GDM1 (cell line): Measurements from ENCODE around the gene BBS1.
"Not testable (repeated sequence)": the region's sequence is repeated elsewhere in the genome, so short reads cannot be mapped to it uniquely, and the experiment has no call there.

Source experiments
- DNase-seq: peaks from one replicate; lab custom pipeline; 2025; lab: John Stamatoyannopoulos, UW

The BBS1 gene

DNA sequence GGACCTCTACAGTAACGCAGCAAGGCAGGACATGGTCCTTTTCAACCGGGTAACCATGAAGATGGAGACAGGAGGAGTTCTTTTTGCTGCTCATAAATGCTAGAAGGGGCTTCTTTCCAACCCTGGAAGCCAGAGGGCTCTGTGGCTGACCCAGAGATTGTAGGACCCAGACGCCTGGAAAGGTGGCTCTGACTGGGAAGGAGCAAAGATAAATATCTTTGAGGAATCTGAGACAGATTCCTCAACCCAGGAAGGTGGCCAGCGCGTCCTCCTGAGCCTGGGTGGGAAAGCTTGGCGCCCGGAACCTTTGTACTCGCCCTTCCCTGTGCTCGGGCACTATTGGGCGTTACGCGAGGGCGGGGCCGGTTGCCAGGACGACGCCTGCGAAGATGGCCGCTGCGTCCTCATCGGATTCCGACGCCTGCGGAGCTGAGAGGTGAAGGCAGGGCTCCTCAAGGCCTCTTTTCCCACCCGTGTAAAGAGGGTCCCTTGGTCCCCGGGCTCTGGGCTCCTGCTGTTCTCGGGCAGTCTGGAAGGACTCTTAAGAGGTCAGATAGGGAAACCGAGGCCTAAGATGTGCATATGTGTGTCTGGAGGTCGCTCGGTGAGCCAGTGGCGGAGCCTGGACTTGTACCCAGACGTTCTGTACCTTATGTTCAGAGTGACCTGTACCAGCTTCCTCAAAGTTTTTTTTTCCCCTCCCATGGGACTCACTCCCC lies at the start of gene BBS1:
Gene BBS1 (plus strand): TSS at position 365 of the 719 bp plus-strand sequence. CDS start 25 bp downstream, at position 390.
- peak; percentile 64 for DNase-seq

DNA sequence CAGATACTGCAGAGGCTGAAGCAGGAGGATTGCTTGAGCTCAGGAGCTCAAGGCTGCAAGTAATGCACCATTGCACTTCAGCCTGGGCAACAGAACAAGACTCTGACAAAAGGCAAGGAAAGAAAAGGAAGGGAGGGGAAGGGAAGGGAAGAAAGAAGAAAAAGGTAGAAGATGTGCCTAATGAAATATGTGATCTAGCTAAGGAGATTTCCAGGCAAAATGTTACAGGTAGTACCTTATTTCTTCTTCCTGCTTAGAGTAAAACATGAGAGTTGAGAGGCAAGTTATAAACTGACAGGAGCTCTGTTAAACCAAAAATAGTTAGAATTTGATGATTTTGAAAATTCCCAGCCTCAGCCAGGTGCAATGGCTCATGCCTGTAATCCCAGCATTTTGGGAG lies 48.4 kb upstream of the BBS1 start:
- no peak for DNase-seq

DNA sequence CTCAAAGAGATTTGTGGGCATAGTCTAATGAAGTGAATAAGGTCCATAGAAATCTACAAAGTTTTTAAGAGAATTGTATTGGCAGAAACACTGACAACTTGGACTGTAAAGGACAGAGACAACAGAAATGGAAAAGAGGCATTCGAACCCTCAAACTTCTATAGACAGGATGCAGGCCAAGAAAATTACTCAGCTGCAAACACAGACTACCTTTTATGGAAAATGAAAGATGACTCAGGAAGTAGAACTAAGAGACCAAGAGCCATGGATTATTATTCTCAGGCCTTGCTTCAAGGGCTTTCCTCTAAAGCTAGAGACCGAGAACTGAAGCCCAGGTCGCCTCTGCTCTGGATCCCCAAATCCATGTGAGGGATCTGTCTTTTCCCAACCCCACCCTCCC lies 47.5 kb upstream of the BBS1 start:
- no peak for DNase-seq

DNA sequence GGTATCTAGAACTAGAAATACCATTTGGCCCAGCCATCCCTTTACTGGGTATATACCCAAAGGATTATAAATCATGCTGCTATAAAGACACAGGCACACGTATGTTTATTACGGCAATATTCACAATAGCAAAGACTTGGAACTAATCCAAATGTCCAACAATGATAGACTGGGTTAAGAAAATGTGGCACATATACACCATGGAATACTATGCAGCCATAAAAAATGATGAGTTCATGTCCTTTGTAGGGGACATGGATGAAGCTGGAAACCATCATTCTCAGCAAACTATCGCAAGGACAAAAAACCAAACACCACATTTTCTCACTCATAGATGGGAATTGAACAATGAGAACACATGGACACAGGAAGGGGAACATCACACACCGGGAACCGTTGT lies 46.3 kb upstream of the BBS1 start:
- DNase-seq, result not testable (repeated sequence)

DNA sequence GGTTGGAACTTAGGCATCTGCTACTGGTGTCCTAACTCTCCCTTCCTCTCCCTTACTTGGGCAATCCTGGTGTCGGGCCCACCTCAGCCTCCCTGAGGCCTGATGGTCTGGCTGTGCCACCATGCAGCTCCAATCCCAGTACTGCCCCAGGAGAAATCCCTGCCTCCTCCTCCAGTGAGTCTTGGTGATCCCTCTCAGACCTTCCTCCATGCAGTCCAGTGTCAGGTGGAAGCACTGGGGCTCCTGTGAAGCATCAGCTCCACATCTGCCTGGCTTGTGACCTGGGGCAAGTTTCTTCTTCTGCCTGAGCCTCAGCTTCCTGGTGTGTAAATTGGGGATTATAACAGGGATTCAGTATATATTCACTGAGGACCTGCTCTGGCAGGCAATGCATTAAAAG lies 45.5 kb upstream of the BBS1 start:
- no peak for DNase-seq

DNA sequence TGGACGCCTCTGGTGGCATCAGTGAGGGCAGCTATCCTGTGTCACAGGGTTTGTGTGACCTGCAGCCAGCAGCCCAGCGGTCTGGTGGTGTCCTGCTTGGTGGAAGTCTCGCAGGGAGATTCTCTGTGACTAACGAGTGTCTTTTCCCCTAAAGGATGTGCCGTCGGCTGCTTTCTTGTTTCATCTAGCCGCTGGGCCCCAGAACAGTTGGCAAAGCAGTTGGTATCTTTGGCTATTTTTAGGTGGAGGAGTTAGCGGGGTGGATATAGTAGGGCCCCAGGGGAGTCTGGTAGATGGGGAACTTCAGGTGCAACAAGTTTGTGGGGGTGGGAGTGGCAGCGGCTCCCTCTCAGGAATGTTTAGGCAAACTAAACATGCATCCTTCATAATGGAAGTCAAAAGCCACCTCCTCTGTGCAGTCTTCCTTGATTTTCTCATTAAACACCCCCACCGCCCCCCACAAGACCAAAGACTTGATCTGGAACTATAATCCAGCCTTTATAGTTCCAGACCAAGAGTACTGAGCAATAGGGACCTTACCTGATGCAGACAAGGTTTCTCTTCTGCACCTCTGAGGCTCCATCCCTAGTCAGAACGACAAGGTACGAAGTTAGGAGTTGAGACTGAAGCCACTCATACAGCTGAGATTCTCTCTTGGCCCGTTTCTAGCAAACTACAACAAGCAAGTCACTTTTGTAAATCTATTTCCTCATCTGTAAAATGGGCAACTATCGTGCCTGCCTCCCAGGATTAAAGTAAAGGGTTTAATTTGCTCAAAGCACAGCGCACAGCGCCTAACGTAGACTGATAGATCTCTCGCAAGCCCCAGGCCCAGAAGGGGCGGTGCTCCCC lies 44.8 kb upstream of the BBS1 start:
- DNase-seq, result no peak

DNA sequence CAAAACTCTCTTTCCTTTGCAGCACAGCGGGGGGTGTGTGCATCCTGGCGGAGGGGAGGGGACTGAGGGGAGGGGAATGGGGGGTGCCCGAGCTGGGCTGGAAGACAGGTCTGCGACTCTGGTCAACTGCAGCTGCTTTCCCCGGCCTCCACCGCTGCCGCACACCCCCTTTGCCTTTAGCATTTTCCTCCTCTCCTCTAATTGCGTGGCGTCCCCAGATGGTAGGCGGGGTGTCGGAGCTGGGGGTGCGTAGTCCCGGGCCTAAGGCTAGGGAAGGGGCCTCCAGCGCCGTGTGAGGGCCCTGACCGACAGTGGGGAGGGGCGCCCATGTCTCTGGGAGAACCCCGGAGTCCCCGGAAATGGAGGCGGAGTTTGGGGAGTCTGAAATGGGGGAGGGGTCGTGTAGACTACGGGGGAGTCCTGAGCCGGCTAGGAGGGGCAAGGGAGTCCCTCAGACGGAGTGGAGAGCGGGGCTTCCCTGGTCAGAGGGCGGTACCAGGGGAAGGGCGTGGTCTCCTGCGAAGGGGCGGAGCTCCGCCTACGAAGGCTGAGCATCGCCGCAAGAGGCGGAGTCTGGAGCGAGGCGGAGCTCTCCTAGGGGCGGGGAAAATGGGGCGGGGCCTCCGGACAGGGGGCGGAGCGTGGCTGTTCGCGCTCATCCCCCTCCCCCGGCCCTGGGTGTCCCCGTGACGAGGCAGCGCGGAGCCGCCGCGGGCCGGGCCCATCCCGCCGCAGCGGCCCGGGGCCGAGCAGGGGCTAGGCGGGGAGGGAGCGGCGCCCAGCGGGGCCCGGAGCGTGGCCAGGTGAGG lies 44.0 kb upstream of the BBS1 start, which contains the start of gene PELI3:
Gene PELI3 (plus strand): TSS at position 681 of the 809 bp plus-strand sequence. CDS start 1,224 bp downstream, outside the sequence.
- DNase-seq, result peak; percentile 86

DNA sequence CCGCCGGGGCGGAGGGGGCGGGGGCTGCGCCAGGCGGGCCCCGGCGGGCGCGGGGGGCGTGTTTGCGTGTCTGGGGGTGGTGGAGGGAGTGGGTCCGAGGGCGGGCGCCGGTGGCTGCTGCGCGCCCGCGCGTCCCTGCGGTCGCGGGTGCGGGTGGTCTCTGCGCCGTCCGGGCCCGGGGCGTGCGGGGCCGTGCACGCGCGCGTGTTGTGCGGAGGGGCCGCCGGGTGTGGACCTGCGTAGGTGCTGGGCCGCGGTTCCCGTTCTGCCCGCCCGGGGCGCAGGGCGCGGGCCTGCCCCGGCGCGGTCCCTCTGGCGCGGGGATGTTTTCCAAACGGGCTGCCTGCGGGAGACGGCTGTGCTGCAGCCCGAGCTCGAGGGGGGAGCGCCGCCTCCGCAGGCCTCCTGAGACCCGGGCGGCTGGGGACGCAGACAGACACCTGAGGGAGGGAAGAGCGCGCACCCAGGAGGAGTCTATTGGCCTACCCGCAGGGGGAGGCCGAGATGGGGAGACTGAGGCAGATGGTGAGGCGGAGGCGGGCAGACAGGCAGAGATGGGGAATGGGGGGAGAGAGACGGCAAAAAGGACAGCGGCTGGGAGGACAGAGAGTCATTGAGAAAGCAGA lies 43.3 kb upstream of the BBS1 start:
- DNase-seq, result no peak

DNA sequence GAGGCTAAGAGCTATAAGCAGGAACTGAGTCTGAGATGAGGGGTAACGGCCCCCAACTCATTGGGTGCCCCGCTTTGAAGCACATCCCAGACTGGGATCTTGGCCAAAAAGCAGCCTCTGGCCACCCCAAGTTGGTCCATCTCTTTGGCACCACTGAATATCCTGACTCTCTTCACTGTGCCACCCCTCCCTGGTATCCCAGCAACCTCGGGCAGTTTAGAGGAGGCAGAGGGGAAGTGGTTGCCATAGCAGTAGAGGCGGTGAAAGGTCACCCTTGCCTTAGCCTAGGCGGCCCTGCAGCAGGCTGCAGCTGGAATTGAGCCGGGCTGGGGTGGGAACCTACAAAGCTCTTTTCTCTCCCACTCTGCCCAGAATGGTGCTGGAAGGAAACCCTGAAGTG lies 42.7 kb upstream of the BBS1 start:
- peak; percentile 23 for DNase-seq

DNA sequence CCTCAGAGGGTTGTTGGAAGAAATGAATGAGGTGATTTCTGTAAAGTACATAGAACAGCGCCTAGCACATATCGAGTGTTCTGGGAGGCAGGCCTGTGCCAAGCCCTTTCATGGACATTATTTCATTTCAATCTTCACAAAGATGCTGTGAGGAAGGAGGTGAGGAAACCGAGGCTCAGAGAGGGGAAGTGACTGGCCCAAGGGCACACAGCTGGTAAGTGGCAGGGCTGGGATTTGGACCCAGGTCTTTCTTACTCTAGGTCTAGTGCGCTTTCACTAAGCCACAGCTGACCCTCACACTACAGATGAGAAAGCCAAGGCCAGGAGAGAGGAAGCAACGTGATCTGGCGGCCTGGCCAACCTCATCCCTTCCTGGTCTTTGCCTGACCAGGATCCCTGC lies 41.7 kb upstream of the BBS1 start:
- no peak for DNase-seq

DNA sequence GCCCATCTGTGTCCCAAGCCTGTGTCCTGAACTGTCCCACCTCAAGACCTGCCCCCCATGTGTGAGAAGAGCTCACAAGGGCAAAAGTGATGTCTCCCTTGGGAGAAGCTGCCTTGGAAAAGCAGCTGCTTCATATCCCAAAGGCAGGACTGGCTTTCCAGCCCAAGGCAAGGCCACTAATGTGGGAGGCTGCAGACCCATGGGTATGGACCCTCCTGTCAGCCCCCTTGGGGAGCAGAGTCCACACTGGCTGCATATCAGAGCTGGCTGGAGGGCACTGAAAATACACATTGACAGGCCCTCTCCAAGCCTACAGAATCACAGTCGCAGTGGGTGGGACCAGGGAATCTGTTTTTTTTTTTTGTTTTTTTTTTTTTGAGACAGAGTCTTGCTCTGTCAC lies 41.0 kb upstream of the BBS1 start:
- no peak for DNase-seq

DNA sequence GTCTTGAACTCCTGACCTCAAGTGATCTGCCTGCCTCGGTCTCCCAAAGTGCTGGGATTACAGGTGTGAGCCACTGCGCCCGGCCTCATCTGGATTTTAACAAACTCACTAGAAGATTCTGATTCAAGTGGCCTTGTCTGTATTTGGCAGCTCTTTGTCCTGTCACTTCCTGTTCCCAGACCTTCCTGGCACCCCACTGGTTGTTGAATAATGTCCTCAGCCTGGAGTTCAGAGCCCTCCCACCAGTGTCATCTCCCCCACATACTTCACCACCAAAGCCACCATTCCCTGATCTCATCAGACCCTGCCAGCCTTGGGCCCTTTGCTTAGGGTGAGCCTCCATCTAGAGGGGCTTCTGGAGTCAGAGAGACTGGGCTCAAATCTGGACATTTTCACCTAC lies 40.4 kb upstream of the BBS1 start:
- no peak for DNase-seq

DNA sequence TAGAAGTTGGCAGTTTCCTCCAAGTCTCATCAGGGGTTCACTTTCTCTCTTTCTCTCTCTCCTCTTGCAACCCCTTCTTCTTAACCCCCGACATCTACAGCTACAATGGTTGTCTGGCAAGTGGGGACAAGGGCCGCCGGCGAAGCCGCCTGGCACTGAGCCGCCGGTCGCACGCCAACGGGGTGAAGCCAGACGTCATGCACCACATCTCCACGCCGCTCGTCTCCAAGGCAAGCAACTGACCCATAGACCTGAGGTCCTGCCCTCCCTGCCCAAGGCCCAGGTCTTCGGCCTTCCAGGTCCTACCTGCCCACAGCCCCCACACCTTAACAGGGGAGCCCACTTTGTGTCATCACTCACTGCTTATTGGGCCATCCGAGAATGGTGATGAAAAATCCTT lies 39.3 kb upstream of the BBS1 start:
- no peak for DNase-seq

DNA sequence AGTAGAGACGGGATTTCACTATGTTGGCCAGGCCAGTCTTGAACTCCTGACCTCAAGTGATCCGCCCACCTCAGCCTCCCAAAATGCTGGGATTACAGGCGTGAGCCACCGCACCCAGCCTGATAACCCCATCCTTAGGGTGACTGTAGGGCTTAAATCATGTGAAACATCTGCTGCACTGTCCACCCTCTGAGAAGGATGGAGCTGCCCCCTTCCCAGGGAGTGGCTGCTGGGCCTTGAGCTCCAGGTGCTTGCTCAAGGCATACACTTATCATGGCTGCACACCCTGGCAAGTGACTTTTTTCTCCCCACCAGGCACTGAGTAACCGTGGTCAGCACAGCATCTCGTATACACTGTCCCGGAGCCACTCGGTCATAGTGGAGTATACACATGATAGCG lies 38.4 kb upstream of the BBS1 start:
- DNase-seq, result no peak

DNA sequence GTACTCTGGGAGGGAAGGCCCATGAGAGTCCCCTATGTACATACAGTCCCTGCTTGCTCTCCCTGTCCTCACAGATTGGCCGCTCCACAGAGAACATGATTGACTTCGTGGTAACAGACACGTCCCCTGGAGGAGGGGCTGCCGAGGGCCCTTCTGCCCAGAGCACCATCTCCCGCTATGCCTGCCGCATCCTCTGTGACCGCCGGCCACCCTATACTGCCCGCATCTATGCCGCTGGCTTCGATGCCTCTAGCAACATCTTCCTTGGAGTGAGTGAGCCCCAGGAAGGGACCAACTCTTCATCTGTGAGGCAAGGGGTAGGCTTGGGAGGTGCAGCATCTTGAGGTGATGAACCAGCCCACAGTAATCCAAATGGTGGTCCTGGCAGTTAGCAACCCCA lies 37.3 kb upstream of the BBS1 start:
- DNase-seq, result no peak

DNA sequence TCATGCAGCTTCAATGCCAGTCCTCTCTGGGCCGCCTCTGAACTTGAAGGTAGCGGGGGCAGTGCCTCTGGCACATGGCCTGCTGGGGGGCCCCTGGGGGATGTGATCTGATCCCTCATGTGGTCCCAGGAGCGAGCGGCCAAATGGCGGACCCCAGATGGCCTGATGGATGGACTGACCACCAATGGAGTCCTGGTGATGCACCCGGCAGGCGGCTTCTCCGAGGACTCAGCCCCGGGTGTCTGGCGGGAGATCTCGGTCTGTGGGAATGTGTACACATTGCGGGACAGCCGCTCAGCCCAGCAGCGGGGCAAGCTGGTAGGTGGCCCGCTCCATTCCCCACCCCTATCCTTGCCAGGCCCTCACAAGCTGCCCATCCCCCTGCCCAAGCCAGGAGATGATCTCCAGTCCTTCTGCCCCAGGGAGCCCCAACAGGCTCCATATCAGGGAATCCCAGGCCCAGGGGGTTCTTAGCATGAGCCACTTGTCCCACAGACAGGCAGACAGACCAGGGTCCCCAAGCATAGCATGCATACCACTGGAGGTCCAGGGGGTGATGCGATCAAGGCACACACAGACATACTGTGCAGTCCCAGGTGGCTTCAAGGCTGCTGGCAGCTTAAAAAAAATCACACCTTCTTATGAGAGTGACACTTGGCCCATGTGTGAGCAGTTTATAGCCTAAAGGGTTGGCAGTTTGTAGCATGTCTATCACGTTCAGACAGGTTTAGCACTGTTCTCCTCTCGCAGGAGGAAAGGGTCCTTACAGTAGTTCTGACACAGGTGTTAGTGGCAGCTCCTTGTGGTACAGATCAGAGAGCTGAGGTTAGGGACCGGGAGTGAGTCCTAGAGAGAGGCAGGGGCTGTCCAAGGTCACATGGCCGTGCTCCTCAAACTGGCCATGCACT lies 36.6 kb upstream of the BBS1 start:
- no peak for DNase-seq

DNA sequence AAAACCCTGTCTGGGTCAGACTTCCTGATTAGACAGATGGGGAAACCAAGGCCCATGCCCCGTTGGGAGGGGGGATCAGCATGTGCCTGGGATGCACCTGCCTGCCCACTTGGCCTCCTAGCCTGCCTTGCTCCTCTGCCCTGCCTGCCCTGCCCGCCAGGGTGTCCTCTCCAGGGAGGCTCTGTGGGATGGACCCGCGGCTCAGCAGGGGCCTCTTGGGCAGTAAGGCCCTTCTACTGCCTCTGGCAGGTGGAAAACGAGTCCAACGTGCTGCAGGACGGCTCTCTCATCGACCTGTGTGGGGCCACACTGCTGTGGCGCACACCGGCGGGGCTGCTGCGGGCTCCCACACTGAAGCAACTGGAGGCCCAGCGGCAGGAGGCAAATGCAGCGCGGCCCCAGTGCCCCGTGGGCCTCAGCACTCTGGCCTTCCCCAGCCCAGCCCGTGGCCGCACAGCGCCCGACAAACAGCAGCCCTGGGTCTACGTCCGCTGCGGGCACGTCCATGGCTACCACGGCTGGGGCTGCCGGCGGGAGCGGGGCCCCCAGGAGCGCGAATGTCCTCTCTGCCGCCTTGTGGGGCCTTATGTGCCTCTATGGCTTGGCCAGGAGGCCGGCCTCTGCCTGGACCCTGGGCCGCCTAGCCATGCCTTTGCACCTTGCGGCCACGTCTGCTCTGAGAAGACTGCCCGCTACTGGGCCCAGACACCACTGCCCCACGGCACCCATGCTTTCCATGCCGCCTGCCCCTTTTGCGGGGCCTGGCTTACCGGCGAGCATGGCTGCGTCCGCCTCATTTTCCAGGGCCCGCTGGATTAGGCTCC lies 34.9 kb upstream of the BBS1 start:
- no peak for DNase-seq

DNA sequence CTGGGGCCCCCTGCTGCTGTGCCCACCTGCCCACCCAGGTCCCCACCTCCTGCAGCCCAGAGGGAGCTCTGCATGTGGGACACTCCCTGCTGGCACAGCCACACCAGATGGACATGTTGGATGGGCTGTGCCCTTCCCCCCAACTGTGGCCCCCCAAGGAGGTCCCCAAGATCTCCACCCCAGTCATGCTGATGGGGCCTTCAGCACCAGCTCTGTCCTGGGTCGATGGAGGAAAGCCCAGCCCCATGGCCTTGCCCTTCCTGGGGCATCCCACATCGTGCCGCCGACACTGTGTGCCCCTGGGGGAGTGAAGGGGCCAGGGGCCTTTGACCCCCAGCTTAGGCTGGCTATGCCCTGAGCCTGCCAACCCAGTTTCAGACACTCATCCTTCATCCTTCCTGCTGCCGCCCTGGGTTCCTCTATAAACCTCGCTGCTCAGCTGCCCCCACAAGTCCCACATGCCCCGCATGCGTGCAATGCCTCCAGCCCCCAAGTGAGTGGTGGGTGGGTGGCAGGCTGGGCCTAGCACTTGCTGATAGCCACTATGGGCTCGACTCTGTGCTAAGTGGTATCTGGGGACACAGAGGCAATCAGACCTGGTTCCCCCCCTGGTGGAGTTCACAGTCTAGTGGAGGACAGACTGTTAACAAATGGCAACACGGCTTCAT lies 34.1 kb upstream of the BBS1 start:
- no peak for DNase-seq

DNA sequence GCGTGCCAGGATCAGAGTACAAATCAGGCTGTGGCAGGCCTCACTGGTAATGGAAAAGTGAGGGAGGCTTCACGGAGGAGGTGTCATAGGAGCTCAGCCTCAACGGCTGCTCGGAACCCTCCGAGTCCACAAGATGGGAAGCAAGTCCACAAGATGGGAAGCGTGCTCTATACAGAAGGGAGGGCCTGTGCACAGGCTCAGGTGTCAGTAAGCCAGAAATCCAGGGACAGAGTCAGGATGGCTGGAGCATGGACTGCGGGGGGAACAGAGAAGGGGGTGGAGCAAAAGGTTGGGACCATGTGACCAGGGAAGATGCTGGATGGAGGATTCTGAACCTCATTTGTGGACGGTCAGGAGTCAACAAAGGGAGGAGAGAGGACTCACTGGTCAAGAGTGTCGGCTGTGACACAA lies 33.6 kb upstream of the BBS1 start:
- no peak for DNase-seq
